HepG2 (cell line): ENCODE results near the gene COL9A3.

Experiments used
- CTCF ChIP-seq: sonication (generic); formaldehyde crosslinking; IDR thresholded peaks from 2 replicates; pipeline ENCODE4 v1.5.0; 2020; ENCODE audit warnings: mild to moderate bottlenecking, missing genetic modification reagents, moderate library complexity
- HDAC2 ChIP-seq: sonication (generic); formaldehyde crosslinking; IDR thresholded peaks from 2 replicates; pipeline ENCODE4 v1.4.0; 2020; ENCODE audit warnings: missing genetic modification reagents
- HMG20B ChIP-seq: conservative IDR thresholded peaks from 2 replicates; pipeline ENCODE4 v1.6.1; 2016; ENCODE audit warnings: missing genetic modification reagents, missing compliant biosample characterization
- KLF12 ChIP-seq: sonication (generic); formaldehyde crosslinking; IDR thresholded peaks from 2 replicates; pipeline ENCODE4 v1.4.0; 2020; ENCODE audit warnings: missing genetic modification reagents, borderline replicate concordance
- MXI1 ChIP-seq: IDR thresholded peaks from 3 replicates; pipeline ENCODE4 v1.6.1; 2012; ENCODE audit warnings: low read depth, low read length, inconsistent platforms, borderline replicate concordance
- POLR2A ChIP-seq, 2 experiments: IDR thresholded peaks; 2 replicates each; pipeline ENCODE4 v1.6.1; 2011; ENCODE audit warnings: low read depth in 2 of 2, low read length in 2 of 2, mild to moderate bottlenecking in 1 of 2, moderate library complexity in 1 of 2; ENCODE audit not compliant: insufficient read depth in 1 of 2
- PRPF4 ChIP-seq: fragments of 200-400 bp; formaldehyde crosslinking; IDR thresholded peaks from 2 replicates; pipeline ENCODE4 v1.6.1; 2016; ENCODE audit warnings: low read length, low read depth; ENCODE audit not compliant: poor library complexity, severe bottlenecking
- SP2 ChIP-seq: sonication (generic); formaldehyde crosslinking; IDR thresholded peaks from 2 replicates; pipeline ENCODE4 v1.5.1; 2020; ENCODE audit warnings: mild to moderate bottlenecking, missing genetic modification reagents
- TAF1 ChIP-seq: sonication (generic); formaldehyde crosslinking; IDR thresholded peaks from 2 replicates; pipeline ENCODE4 v1.4.0; 2020; ENCODE audit warnings: missing genetic modification reagents
- TFE3 ChIP-seq: IDR thresholded peaks from 2 replicates; pipeline ENCODE4 v1.6.1; 2016

GRCh38 chr20:62827311-62828038, 10.6 kb downstream of the COL9A3 start:
- TF ChIP-seq HDAC2 (CRISPR knock-in tag) (no peak), POLR2A (IDR thresholded peaks at IDR 0.05; ENCODE audit: insufficient read depth in 1 of 2, low read depth in 2 of 2, low read length in 2 of 2) (no peak), MXI1 (no peak), SP2 (CRISPR knock-in tag) (no peak), TFE3 (CRISPR knock-in tag) (no peak), TAF1 (CRISPR knock-in tag) (no peak), KLF12 (CRISPR knock-in tag) (no peak), PRPF4 (no peak), CTCF (CRISPR knock-in tag) (no peak), HMG20B (CRISPR knock-in tag) (no peak)
